GM21526 (cell line): ENCODE data around the gene SLC1A7.

Experiments used
- ATAC-seq: cut with Tn5 transposase; IDR thresholded peaks from one replicate; pipeline ENCODE4 v1.9.1; 2021; ENCODE audit warnings: moderate library complexity; ENCODE audit not compliant: unreplicated experiment, low FRiP score

The SLC1A7 gene

GRCh38 chr1:53162621-53163020 is 20.2 kb upstream of the SLC1A7 start:
- ATAC-seq = no peak

DNA sequence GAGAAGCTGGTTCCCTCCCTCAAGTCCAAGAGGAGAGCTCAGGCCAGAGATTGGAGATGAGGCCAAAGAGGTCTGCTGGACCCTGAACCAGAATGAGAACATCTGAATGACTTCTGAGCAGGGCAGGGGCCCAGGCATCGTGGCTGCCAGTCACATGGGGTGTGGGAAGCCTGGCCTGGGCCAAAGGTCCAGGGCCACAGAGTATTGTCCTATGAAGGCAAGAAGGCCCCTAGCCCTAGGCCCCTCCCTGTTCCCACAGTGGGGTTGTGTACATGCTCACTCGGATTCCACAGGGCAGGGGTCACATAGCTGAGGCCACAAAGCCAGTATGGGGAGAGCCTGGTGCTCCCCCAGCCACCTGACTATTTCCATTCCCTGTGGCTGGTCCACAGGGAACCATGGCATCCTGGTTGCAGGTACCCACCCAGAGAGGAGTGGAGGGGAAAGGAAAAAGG is 18.5 kb upstream of the SLC1A7 start:
- ATAC-seq = no peak

GRCh38 chr1:53158900-53159299 is 16.5 kb upstream of the SLC1A7 start:
- no peak for ATAC-seq

DNA sequence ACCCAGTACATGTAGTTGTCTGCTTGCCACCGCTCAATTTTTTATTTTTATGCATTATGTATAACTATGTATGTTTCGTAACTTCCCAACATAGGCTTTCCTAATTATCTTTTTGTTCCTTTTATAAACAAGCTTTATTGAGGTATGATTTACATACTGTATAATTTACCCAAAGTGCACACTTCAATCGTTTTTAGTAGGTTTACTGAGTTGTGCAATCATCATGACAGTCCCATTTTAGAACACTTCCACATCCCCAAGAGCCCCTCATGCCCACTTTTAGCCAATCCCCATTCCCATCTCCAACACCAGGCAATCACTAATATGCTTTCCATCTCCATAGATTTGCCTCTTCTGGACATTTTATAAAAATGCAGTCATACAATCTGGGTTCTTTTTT is 14.3 kb upstream of the SLC1A7 start:
- ATAC-seq = no peak

DNA sequence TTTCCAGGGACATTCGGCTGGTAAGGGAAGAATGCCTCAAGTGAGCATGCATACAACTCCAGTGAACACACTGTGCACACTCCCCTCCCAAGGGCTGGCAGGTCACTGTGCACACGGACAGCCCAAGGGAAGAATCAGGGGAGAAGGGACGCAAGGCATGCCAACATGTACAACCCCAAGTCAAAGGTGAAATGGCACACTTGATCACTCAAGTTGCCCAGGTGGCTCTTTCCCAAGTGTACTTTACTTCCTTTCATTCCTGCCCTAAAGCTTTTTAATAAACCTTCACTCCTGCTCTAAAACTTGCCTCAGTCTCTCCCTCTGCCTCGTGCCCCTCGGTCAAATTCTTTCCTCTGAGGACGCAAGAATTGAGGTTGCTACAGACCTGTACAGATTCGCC is 13.5 kb upstream of the SLC1A7 start:
- no peak for ATAC-seq

DNA sequence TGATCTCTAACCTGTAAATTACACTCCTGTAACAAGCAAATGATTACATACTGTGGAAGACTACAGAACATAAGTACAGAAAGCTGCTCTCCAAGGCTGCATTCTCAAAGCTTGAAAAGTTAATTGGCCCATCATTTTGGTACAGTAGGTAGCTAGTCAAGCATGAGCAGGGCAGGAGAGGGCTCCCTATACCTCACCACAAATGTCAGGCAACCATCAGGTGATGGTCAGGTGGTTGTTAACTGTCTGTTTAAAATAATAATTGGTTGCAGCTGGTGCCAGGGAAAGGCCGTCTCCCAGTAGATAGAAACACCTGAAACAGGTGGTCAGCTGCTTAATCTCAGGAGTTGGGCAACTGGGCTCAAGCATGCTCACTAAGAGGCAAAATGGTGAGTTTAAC is 13.1 kb upstream of the SLC1A7 start:
- ATAC-seq = no peak

DNA sequence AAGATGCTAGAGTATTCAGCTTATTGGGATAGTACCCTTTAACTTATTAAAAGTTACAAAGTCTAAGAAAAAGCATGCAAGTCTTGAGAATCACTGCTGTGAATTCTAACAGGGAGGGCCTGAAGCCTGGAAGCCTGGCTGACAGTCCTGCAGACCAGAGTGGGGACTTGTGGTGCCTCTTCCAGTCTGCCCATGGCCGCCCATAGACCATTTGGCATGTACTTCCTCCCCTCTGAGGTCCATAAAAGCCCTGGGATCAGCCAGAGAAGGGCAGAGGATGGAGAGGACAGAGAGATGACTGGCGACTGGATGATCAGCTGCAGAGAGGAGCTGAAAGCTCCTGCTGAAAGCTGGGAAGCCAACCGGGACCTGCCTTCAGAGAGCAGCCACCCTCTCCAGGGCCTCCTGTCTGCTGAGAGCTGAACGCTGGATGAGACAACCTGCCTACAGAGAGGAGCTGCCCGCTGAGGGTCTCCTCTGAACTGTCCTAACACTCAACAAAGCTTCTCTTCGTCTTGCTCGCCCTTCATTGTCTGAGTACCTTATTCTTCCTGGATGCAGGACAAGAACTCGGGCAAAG is 12.5 kb upstream of the SLC1A7 start:
- ATAC-seq = no peak

- ATAC-seq = no peak
These were observed 11.3 kb upstream of the SLC1A7 start for GRCh38 chr1:53153752-53154151.

- no peak for ATAC-seq
These were observed 5.7 kb upstream of the SLC1A7 start for GRCh38 chr1:53148123-53148522.

DNA sequence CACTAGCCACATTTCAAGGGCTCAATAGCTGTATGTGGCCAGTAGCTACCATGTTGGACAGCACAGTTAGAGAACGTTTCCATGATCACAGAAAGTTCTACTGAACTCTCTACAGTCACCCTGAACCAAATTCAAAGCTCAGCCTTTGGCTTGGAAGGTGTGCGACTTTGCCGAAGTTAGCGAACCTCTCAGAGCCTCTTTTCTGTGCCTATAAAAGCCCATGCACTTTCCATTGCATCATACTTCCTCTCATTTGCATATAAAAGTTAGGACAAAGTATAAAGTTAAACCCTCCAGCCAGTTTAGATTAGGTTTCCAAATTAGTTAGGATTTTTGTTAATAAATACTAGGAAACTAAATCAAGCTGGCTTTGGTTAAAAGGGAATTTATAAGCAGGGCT is 4.7 kb upstream of the SLC1A7 start:
- ATAC-seq = no peak

DNA sequence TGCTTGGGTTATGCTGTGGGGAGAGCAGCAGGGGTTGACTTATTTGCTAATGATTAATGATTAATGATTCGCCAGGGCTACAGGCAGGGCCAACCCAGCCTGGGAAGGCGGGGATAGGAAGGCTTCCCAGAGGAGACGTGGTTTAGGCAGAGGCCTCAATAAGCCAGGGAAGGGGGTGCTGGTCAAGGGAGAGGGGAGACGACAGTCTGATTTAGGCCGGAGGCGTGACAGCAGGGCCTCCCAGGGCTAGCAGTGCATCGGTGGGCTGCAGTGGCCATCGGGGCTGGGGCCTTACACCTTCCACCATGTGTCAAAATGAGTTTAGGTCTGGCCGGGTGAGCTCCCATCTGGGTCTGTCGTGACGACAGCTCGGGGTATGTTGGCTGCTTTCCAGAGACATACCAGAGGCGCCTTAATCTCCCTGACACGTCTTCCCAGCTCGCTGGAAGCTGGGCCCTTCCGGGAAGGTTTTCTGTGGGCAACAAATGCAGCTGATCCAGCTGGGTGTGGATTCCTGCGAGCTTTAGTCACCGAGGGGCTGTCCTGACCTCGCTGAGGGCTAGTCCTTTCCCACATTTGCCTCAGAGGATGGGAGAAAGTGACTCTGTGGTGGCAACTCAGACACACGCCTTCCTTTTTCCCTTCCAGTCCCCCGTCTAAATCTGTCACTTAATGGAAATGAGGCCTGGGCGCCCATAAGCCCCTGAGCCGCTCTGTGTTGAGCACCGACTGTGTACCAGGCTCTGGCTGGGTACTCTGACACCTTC is 3.7 kb upstream of the SLC1A7 start:
- ATAC-seq = no peak

- ATAC-seq = no peak
These were observed 3.1 kb upstream of the SLC1A7 start for GRCh38 chr1:53145619-53145941.

DNA sequence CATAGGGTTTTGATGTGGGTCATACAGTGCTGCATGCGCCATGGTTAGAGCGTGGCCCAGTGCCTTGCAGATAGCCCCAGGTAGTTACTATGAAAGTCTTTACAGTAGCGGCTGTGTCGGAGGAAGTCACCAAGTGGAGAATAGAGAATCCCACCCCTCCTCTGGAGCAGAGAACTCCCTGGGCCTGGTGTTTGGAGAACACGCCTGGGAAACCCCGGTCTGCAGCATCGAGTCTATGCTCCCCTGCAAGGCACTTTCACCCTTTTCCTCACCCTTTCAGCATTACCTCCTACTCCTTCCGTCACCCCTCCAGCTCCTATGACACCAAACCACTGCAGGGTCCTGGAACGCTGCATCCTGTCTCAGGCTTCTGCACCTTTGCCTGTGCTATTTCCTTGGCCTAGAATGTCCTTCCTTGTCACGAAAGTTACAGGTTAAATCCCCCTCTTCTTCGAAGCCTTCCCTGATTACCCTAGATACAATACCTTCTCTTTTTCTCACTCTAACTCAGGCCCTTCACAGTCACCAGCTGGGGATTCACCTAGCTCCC is 2.7 kb upstream of the SLC1A7 start:
- no peak for ATAC-seq

- ATAC-seq = no peak
These were observed 1.8 kb upstream of the SLC1A7 start for GRCh38 chr1:53144201-53144600.

GRCh38 chr1:53143527-53143926 is 1.1 kb upstream of the SLC1A7 start:
- no peak for ATAC-seq

DNA sequence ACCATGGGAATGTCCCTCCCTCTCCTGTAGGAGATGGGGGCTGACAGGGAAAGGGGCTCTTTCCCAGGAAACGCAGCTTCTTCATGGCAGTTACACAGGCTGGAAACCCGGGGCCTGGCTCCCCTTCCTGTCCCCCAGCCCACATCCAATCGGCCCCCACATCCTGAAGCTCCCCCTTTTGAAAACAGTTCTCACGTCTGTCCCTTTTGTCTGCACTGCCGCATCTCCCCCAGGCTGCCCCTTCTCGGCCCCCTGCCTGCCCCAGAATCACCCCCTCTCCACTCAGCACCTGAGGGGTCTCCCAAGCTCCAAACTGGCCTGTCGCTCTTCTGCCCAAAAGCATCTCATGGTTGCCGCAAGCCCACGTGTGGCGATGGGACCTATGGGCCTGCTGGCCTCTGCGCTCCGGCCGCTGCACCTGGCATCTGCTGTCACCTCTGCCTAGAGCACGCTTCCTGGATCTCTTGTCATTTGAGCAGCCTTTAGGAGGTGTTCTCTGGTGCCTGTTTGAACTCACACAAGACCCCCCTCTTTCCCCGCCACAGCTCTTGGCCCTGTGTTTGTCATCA is 867 bp downstream of the SLC1A7 start:
- no peak for ATAC-seq

GRCh38 chr1:53140451-53140850 is 2.0 kb downstream of the SLC1A7 start:
- ATAC-seq = no peak

GRCh38 chr1:53139951-53140361 is 2.5 kb downstream of the SLC1A7 start:
- ATAC-seq = no peak

DNA sequence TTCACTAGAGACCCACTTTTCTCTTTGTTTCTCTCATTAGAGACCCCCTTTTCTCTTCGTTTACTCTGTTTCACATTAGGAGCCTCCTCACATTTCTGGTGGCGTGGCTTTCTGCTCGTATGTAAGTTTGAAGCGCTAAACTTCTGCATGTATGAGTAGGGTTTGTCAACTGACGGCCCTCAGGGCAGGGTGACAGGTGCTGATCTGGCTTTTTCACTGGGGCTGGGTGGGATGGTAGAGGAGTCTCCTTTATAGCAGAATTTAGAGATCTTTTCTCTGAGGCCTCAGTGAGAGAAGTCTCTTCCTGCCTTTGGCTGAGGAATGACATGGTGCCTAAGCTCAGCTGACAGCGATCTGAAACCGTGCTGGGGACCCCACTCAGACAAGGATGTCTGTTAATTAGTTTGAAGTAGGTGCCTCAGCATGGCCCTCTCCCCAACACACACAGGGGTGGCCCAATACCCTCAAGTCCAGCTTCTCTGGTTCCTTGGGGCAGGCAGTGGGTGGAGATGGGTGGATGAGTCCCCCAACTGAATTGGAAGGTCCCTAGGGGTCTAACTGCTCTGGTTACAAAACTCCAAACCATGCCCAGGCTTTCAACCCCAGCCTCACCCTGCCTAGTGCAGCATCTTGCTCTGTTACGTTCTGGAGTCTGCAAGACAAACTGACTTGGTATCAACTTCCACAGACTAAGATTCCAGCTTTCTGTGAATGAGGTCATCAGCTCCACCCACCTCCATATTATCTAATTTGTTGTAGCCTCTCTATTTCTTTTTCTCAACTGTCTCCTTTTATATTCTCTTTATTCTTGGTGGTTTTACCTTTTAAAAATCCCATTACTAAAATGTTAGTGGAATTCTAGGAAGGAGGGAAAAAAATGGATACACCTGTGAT is 3.2 kb downstream of the SLC1A7 start:
- ATAC-seq = no peak

DNA sequence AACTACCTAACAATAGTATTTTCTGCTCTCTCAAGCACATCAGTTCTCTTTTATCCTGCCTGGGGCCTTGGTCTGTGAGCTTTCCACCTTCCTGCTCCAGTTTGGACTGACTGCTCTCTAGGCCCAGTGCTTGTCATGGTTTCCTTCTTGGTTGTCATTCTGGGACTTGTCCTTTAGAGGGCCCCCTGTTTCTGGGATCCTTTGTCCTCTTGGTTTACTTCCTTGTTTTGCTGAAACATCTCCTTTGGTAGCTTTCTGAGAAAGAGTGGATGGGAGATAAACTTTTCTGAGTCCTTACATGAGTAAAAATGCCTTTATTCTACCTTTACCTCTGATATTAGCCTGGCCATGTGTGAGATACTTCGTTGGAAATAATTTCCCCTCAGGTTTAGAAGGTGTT is 4.7 kb downstream of the SLC1A7 start:
- no peak for ATAC-seq

DNA sequence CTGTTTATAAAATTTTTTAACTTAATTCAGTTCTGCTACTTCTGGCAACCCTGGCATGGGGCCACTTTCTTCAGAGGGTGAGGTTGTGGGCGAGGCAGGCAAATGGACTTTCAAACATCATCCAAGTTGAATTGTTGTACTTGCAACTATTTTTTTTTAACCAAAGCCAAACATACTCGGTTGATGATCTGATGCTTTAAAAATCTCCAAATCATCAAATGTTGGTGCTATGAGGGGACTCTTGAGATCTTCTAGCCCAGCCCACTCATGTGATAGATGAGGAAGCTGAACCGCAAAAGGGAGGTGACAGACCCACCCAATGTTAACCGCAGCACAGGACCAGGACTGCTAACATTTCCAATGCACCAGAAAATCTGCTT is 6.7 kb downstream of the SLC1A7 start:
- ATAC-seq = no peak
